Spleen (tissue), 7 donors: ENCODE measurements around the gene COL23A1.

Experiments used
- POLR2A ChIP-seq, 3 donors: fragments of 450-650 bp; IDR thresholded peaks; one replicate each; pipeline ENCODE4 v1.5.1; 2017; ENCODE audit warnings: antibody characterized with exemption in 3 of 3, mild to moderate bottlenecking in 1 of 3
- TF ChIP-seq, protein P1 (sequence below), 11 experiments: fragments of 200-600 bp in 7 of 11; fragments of 450-650 bp in 4 of 11; sonication (generic) in 4 of 11; IDR thresholded peaks in 8 of 11; conservative IDR thresholded peaks in 3 of 11; 1 replicate in 7 of 11; 2 replicates in 4 of 11; pipeline versions ENCODE4 v1.4.0 to v1.8.0; 2016 to 2021; ENCODE audit warnings: antibody characterized with exemption in 11 of 11, inconsistent platforms in 4 of 11, mild to moderate bottlenecking in 1 of 11
- donor health status: DM: no; HTN: no; CAD: no; lungs with moderate emphysema.
- donor health status: DM: no; HTN: no; CAD: no.
- donor health status: DM: no; HTN: no; CAD: no.

DNA sequence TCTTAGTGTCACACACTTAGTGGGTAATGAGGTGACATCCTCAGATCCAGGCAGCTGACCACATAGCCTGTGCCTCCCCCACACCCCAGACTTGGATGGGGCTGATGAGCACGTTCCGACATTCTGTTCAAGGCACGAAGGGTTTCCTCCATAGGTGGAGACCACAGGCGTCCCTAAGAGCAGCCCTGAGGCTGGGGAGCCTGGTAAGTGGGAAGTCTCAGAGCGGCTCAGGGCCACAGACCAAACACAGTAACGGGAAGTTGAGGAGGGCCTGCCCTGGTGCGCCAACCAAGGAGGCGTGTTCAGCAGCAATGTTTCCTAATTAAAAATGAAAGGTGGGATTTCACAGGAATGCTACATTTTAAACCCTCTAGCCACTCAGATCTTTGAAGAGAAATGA lies 255.3 kb downstream of the COL23A1 start:
- TF ChIP-seq, protein P1, sequence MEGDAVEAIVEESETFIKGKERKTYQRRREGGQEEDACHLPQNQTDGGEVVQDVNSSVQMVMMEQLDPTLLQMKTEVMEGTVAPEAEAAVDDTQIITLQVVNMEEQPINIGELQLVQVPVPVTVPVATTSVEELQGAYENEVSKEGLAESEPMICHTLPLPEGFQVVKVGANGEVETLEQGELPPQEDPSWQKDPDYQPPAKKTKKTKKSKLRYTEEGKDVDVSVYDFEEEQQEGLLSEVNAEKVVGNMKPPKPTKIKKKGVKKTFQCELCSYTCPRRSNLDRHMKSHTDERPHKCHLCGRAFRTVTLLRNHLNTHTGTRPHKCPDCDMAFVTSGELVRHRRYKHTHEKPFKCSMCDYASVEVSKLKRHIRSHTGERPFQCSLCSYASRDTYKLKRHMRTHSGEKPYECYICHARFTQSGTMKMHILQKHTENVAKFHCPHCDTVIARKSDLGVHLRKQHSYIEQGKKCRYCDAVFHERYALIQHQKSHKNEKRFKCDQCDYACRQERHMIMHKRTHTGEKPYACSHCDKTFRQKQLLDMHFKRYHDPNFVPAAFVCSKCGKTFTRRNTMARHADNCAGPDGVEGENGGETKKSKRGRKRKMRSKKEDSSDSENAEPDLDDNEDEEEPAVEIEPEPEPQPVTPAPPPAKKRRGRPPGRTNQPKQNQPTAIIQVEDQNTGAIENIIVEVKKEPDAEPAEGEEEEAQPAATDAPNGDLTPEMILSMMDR (IDR thresholded peaks at IDR 0.05 in 8 of 11, conservative IDR thresholded peaks at IDR 0.05 in 3 of 11), result no peak
- TF ChIP-seq POLR2A (IDR thresholded peaks at IDR 0.05), result no peak
